Measurements from ENCODE around the gene TTC39C. TPM values are rescaled to one million over a fixed set of nuclear protein-coding genes. Genes with fewer than 3 reads are reported as not detected.

The TTC39C gene
- total and polyA plus RNA-seq, 2 experiments from 2014 or later = 69.4 to 136 TPM

Small RNA genes lying within 50 kb of the gene (small RNA-seq; reads per million reads assigned to genes)
- gene RF00017 (ENCODE audit: low replicate concordance) (not detected), gene RNA5SP452 (ENCODE audit: low replicate concordance) (0.35 reads per million, percentile 19 among the genes with 10 or more reads in this experiment), gene RNU5A-6P (ENCODE audit: low replicate concordance) (4.7 reads per million, percentile 92 among the genes with 10 or more reads in this experiment)

Other genes with a start within 250 kb of the TTC39C start
- 34.6 and 48.4 TPM in 2 replicates for gene CABYR, start 124.3 kb downstream of the TTC39C start, total RNA-seq (2014; rRNA removed; shearing (Covaris generic))
- gene CABYR, start 124.3 kb downstream of the TTC39C start, polyA plus RNA-seq (2016; fragmentation: Nextera tagmentation; extraction: Ambion mirVana) = 20.2 and 24.0 TPM in 2 replicates

Data from GM23338 (cell line).